Esophagus muscularis mucosa (tissue), 3 donors: ENCODE data around the gene LPAR5.

ENCODE experiments used
- CTCF ChIP-seq, 3 experiments: fragments of 200-600 bp in 2 of 3; fragments of 450-650 bp in 1 of 3; sonication (generic) in 2 of 3; IDR thresholded peaks; one replicate each; pipeline ENCODE4 v1.5.1; 2017 to 2019; ENCODE audit warnings: antibody characterized with exemption in 3 of 3, mild to moderate bottlenecking in 2 of 3, moderate library complexity in 1 of 3
- POLR2A ChIP-seq: fragments of 450-650 bp; IDR thresholded peaks from one replicate; pipeline ENCODE4 v1.6.1; 2017; ENCODE audit warnings: antibody characterized with exemption, moderate library complexity, mild to moderate bottlenecking, low read depth

GRCh38 chr12:6664902-6665301 is 29.1 kb upstream of the LPAR5 start:
- TF ChIP-seq CTCF (IDR thresholded peaks at IDR 0.05) (no peak), POLR2A (no peak)
